Measurements from ENCODE around the gene DNMT1. TPM values are rescaled to one million over a fixed set of nuclear protein-coding genes. Genes with fewer than 3 reads are reported as not detected.

Gene DNMT1
- total RNA-seq, 2 donors from 2014 or later: 31.6 to 48.7 TPM

DNA sequence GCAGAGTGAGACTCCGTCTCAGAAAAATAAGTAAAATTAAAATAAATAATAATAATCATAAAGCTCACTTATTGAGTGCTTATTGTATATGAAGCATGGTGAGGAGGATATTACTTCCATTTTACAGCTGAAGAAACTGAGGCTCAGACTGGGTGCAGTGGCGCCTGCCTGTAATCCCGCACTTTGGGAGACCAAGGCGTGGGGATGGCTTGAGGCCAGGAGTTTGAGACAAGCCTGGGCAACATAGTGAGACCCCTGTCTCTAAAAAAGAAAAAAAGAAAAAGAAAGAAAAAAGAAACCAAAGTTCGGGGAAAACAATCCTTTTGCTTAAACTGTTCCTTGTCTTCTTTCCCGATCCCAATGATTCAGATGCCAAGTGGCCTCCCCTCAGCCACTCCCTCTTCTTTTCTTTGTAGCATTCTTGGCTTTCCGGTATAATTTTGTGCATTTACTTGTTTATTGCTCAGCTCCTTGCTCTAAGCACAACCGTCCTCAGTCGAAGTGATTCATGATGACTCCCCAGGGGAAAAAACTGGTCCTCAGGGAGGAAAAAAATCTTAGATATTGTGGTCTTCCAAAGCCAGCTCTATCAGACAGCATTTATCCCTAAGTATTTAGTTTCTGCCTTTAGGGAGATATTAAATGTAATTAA, 74.1 kb downstream of the DNMT1 start:
- ATAC-seq (no peak), DNase-seq (no peak)
- intact Hi-C loops (cut with DNase I, micrococcal nuclease): no loop called here

- DNase-seq (no peak), ATAC-seq (no peak)
- intact Hi-C loops (cut with DNase I, micrococcal nuclease): no loop called here
These were observed 75.8 kb downstream of the DNMT1 start for GRCh38 chr19:10118960-10119359.

- intact Hi-C loops (cut with DNase I, micrococcal nuclease): no loop called here
- DNase-seq (no peak), ATAC-seq (no peak)
These were observed 77.7 kb downstream of the DNMT1 start for GRCh38 chr19:10116866-10117616.

DNA sequence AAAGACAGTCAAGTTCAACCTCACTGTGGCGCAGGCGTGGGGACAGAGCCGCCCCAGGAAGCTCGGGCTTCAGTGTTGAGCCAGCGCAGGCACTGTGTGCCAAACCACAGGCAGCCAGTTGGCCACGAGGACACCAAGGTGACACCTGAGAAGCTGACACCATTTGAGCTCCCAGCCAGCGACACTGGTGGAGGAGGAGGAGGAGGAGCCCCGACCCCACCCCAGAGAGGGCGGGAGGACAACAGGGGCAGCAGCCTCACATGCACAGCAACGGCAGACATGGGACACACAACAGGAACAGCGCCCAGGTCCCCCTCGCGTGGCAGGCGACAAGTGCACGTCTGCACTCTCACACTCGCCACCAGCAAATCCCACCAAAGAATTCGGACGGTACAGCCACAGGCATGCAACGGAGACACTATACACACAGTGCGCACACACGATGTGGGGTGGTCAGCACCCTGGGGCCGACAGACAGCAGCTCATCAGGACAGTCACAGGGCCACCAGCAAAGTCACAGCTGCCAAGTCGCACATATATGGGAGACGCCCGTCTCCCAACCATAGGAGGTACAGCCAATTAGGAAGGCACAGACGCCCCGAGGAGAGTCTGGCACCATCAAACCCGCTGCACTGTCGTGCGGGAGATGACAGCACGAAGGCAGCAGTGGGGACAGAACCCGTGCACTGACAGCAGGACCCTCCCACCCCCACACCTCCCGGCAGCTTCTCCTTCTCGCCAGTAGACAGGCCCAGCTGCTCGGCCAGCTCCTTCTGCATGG, 78.5 kb downstream of the DNMT1 start:
- no peak for DNase-seq
- ATAC-seq: no peak
- intact Hi-C loops (cut with DNase I, micrococcal nuclease): no loop called here

GRCh38 chr19:10115392-10116084, 79.2 kb downstream of the DNMT1 start:
- intact Hi-C loops (cut with DNase I, micrococcal nuclease): no loop called here
- DNase-seq (no peak), ATAC-seq (no peak)

DNA sequence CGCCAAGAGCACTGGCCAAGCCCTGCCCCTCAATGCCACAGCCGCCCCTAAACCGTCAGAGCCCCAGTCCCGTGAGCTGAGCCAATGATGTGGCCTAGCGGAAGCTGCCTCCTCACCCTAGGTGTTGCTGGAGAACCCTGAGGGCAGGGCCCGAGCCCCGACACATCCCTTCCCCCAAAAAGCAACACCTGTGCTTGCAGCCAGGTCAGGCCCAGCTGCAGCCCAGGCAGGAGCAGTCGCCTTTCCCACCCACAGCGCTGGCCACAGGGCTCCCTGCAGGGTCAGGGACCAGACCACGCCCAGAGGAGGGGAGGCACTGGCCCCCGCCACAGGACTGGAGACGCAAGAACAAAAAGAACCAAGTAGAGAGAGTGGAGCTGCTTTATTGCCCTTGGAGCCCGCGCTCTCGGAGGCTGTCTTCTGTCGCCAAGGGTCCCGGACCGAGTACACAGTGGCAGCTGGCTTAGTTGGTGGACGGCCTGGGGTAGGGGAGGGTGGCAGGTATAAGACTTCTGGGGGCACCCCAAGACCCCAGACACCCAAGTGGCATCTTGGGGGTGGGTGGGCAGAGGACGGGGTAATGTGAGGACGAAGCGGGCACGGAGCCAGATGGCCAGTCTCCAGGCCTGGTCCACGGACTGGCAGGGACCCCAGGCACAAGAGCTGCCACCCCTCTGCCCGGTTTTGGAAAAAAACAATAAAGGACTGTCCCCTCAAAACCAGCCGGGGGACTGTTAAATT, 79.9 kb downstream of the DNMT1 start:
- intact Hi-C loops (cut with DNase I, micrococcal nuclease): no loop called here
- DNase-seq (no peak), ATAC-seq (no peak)

GRCh38 chr19:10113964-10114650, 80.6 kb downstream of the DNMT1 start:
- DNase-seq (no peak), ATAC-seq (peak; percentile 7)
- intact Hi-C loops (cut with DNase I, micrococcal nuclease): no loop called here

GRCh38 chr19:10113592-10113963, 81.2 kb downstream of the DNMT1 start:
- intact Hi-C loops (cut with DNase I, micrococcal nuclease): no loop called here
- DNase-seq: no peak
- peak; percentile 10 for ATAC-seq

- DNase-seq: peak in 1 of 2 donors; percentile 73
- intact Hi-C loops (cut with DNase I, micrococcal nuclease): no loop called here
- ATAC-seq: peak; percentile 63
These were observed 81.7 kb downstream of the DNMT1 start for GRCh38 chr19:10112895-10113591.

DNA sequence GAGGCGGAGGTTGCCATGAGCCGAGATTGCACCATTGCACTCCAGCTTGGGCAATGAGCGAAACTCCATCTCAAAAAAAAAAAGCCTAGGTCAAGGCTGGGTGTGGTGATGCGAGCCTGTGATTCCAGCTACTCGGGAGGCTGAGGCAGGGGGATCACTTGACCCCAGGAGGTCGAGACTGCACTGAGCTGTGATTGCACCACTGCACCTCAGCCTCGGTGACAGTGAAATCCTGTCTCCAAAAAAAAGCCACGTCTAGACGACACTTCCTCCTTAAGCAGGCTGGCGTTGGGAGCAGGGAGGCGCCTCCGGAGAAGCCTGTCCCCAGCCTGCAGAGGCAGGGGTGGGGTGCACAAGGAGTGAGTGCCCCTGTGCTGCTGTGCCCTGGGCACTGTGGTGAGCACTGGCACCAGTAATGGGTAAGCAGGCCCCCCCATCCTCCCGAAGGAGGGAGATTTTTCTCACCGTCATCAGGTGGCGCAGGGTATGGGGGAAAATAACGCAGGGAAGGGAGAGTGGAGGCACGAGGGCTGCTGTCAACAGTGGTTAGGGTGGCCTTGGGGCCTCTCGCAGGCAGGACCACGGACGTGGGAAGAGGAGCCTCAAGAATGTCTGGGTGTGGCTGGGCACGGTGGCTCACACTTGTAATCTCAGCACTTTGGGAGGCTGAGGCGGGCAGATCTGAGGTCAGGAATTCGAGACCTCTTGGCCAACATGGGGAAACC, 82.6 kb downstream of the DNMT1 start:
- intact Hi-C loops (cut with DNase I, micrococcal nuclease): no loop called here
- ATAC-seq (no peak), DNase-seq (peak in 1 of 2 donors; percentile 19)

GRCh38 chr19:10111405-10111811, 83.3 kb downstream of the DNMT1 start, which contains the start of gene P2RY11:
P2RY11 (plus strand) TSS chr19:10111693; CDS start chr19:10111722, 29 bp downstream.
- intact Hi-C loops (cut with DNase I, micrococcal nuclease): no loop called here
- peak in 1 of 2 donors; percentile 34 for DNase-seq
- ATAC-seq: no peak

DNA sequence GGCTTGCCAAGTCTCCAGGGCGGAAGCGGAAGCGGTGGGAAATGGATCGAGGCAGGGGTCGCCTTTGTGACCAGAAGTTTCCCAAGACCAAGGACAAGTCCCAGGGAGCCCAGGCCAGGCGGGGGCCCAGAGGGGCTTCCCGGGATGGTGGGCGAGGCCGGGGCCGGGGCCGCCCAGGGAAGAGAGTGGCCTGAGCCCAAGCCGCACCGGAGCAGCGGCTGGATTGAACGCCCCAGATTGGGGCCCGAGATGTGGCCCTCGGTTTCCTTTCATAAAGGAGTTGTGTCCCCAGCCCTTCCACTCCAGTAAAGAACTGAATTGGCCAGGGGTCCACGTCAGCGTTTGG, 83.8 kb downstream of the DNMT1 start:
- intact Hi-C loops (cut with DNase I, micrococcal nuclease): no loop called here
- no peak for ATAC-seq
- no peak for DNase-seq

GRCh38 chr19:10110076-10110971, 84.4 kb downstream of the DNMT1 start:
- DNase-seq (no peak), ATAC-seq (no peak)
- intact Hi-C loops (cut with DNase I, micrococcal nuclease): no loop called here

- ATAC-seq (no peak), DNase-seq (no peak)
- intact Hi-C loops (cut with DNase I, micrococcal nuclease): no loop called here
These were observed 85.2 kb downstream of the DNMT1 start for GRCh38 chr19:10109528-10109927.

DNA sequence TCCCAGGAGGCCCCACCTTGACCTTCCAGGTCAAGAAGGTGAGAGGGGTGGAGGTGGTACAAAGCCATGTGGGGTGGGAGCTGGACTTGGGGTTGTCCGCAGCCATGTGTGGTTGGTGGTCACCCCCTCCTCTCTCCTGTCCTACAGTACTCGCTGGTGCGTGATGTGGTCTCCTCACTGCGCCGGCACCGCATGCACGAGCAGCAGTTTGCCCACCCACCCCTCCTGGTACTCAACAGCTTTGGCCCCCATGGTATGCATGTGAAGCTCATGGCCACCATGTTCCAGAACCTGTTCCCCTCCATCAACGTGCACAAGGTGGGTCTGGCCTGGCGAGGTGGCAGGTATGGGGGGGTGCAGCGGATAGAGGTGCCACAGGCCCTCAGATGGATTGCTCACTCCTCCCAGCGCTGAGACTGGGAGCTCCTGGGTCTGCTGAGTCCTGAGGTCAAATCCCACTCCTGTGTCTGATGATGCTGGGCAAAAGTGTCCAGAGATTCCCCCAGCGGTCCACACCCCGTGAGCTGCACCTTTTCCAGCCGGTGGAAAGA, 86.9 kb downstream of the DNMT1 start:
- intact Hi-C loops (cut with DNase I, micrococcal nuclease): no loop called here
- ATAC-seq (no peak), DNase-seq (no peak)

DNA sequence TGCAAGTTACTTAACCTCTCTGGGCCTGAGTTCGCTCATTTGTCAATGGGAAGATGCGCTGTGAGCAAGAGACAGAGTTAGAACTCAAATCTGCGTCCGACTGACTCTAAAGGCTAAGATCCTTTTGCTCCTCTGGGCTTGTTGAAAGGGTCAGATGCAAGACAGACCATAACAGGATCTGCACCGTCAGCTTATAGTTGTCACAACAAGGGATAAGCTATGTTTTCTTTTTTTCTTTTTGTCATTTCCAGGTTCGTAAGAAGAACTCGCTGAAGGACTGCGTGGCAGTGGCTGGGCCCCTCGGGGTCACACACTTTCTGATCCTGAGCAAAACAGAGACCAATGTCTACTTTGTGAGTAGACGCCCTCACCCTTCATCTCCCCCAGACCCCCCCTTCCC, 87.5 kb downstream of the DNMT1 start:
- DNase-seq (no peak), ATAC-seq (no peak)
- intact Hi-C loops (cut with DNase I, micrococcal nuclease): no loop called here

Data from left colon (tissue), 2 donors.